Endometrial microvascular endothelial cells (primary cell): ENCODE results near the gene KRT7. TPM values are rescaled to one million over a fixed set of nuclear protein-coding genes. Genes with fewer than 3 reads are reported as not detected.
"Not testable (repeated sequence)": the region's sequence is repeated elsewhere in the genome, so short reads cannot be mapped to it uniquely, and the experiment has no call there.

Source experiments
- in situ Hi-C: cut with HindIII; loops from 2 replicates; pipeline ENCODE4 v1.10.0; 2017; ENCODE audit warnings: low sequenced_read_pairs, low pct_unique_long_range_greater_than_20kb; ENCODE audit errors: inconsistent ontology term
- total RNA-seq: library from RNA; depleted of rRNA; stranded (reverse); fragments of >200 nt; gene quantifications from one replicate; pipeline ENCODE4 v1.2.3, GENCODE V29; 2015; ENCODE audit errors: inconsistent ontology term

Gene KRT7
- total RNA-seq, 1 donor from 2014 or later, result 495 TPM

DNA sequence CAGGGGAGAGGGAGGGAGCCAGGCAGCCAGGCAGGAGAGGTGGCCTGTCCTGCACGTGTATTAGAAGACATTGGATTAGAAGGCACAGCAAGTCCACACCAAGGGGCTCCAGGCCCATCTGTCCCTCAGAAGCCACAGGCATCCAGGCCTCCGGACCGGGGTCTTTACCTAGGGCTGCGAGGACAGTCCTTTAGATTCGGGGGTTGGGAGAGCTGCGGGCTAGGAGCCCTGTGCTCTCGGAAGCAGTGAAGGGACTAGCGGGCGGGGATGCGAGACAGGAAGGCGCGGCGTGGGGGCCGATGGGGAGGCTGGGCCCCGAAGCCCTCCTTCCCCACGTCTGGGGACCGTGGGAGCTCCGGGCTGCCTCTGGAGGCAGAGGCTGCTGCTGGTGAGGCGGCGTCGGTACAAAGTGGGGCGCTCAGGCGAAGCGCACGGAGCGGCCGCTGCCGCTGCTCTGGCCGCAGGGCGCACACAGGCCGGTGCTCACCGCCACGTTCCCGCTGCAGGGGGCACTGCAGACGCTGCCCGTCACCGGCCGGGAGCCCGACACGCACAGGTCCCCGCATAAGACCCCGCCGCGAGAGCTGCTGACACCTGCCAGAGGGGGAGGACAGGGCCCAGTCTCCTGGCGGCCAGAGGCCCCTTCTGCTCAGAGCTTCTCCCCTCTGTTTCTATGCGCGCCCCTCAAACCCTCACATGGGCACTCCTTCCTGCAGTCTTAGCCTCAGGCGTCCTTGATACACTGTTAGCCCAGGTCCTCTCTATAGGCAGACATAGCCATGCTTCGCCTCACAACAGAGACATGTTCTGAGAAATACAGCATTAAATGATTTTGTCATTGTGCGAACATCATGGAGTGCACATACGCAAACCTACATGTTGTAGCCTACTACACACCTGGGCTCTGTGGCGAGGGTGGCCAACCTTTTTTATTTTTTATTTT is 17.3 kb downstream of the KRT7 start:
- in situ Hi-C loops, result no loop called here

DNA sequence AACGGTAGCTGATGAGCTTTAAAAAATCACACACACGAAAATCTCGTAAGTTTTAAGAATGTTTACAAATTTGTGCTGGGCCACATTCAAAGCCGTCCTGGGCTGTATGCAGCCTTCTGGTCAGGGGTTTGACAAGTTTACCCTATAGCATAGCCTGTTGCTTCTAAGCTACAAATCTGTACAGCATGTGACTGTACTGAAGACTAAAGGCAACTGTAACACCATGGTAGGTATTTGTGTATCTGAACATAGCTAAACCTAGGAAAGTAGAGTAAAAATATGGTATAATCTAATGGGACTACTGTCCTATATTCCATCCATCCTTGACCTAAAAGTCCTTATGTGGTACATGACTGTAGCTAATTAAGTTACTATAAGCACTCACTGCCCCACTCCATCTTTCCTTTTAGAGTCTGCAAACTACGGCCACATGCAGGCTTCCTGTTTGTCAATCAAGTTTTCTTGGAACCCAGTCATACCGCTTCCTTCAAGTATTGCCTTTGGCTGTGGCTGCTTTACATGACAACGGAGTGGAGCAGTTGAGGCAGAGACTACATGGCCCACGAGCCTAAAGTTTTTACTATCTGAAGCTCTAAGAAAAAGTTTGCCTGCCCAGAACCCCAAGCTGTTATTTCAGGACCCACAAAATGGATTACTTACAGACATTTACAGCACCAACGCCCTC is 18.5 kb downstream of the KRT7 start:
- in situ Hi-C loops, result no loop called here

DNA sequence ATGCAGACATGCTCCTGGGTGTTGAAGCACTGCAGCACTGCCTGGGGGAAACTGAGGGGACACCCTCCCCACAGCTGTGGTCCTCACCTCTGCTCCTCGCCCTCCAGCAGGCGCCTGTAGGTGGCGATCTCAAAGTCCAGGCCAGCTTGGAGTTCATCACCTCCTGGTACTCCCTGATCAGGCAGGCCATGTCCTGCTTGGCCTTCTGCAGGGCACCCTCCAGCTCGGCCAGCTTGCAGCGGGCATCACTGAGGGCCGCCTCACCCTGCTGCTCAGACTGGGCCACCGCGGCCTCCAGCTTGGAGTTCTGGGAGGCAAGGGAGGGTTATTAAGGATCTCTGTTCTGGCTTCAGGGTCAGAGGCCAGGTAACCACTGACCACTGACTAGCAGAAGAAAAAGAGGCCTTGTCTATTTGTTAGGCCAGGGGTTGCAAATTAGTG is 19.2 kb downstream of the KRT7 start:
- in situ Hi-C loops, result not testable (repeated sequence)

DNA sequence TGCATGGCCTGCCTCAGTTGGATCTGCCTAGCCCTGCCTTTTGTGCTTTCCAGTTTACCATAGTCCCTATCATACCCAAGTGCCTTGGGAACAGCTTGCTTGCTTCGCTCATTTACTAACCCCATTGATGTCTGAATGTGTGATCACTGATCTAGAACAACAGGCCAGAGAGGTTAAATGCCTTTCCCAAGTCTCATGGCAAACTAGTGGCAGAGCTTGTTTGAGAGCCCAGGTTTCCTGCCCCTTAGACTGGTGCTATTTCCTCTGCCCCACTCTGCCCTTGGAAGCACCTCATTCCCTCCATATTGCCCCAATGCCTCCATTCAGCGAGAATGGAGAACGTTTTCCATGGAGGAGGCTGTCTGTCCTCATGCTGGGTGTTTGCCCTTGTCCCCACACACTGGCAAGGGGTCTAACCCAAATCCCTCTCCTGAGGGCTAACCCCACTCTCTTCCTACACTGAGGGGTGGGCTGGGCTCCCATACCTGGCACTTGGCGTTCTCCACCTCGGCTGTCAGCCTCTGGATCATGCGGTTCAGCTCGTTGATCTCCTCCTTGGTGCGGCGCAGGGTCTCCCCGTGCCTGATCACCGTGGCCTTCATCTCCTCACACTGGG is 19.8 kb downstream of the KRT7 start:
- in situ Hi-C loops, result no loop called here

DNA sequence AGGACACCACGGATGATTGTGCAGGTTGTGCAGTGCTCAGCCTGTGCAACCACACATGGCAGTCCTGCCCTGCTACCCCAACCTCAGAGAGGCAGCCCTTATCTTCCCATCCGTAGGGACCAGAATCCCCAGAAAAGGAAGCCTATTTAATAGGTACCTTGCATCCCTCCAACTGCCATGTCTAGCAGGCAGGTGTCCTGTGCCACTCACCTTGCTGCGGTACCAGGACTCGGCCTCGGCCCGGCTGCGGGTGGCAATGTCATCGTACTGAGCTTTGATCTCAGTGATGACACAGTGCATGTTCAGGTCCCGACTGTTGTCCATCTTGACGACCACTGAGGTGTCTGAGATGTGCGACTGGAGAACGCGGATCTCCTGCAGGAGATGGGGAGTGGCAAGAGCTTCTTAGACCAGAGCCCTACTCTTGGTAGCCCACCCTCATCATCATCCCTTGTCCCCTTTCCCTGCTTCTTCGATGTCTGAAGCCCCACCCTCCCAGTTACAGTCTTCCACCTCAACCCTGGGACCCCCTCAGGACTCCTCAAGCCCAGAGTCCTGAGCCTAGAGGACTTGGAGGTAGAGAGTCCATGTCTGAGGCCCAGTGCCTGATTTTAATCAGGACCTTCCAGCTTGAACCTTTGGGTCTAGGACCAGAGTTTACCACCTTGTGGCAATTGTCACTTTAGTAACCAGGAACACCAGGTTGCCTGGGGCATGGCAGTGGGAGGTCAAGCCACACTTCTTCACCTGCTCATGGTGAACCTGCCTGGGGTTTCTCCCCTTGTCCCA is 20.5 kb downstream of the KRT7 start:
- in situ Hi-C loops, result no loop called here

DNA sequence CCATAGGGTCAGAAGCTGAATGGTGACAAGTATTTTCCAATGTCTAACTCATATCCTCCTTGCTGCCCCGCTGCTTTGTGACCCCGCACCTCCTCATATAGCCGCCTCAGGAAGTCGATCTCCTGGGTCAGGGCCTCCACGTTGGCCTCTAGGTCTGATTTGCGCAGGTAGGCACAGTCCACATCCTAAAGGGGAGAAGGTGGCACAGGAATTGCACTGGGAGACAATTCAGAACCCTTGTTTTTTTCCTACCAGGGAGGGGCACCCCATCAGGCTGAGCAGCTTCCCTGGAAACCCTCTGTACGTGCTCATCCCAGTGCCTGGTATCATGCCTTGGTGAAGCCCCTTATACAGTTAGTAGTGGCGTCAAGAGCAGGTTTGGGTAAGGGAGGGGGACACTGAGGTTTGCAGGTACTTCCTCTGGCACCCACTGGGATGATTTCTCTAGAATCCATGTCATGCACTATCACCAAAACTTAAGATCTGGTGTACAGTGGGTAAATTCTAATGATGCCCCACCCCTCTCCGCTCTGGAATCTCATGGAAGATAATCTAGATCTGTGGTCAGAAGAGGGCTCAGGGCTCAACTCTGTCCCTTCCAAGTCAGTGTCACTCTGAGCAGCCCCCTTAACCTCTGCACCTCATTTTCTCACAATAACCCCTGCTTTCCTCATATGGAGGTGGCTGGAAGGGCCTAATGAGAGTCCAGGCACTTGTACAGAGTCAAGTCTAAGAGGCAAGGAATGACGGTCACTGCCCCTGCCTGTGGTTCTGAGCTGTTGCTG is 21.3 kb downstream of the KRT7 start:
- in situ Hi-C loops, result no loop called here

DNA sequence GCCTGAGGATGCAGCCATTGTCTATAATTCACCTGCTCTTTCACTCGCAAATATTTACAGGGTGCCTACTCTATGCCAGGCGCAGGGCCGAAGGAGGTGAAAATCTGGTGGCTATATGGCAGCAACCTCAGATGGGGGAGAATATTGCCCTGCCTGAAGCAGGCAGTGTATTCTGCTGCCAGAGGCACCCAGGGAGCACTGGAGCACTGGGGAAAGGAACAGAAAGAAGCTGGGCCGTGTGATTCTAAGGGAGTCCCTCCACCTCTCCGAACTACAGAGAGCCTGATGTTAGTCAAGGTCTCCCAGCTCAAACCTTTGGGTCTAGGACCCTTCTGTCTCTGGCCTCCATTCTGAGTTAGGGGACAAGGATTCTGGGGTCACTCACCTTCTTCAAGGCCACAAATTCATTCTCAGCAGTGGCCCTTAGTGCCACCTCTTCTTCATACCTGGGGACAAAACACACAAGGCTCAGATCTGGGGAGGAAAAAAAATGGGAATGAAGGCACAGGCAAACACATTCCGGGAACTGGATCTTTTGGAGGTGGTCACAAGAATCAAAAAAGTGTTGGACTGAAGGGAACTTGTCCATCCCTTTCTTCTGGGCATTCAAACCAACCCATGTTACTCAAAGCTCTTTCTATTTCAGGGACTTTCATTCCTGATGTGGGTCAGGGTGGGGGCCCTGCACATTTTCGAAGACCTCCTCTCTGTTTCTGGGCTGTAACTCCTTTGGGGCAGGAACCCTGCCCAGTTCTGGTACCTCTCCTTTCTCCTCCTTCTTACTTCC is 22.1 kb downstream of the KRT7 start:
- in situ Hi-C loops, result no loop called here

DNA sequence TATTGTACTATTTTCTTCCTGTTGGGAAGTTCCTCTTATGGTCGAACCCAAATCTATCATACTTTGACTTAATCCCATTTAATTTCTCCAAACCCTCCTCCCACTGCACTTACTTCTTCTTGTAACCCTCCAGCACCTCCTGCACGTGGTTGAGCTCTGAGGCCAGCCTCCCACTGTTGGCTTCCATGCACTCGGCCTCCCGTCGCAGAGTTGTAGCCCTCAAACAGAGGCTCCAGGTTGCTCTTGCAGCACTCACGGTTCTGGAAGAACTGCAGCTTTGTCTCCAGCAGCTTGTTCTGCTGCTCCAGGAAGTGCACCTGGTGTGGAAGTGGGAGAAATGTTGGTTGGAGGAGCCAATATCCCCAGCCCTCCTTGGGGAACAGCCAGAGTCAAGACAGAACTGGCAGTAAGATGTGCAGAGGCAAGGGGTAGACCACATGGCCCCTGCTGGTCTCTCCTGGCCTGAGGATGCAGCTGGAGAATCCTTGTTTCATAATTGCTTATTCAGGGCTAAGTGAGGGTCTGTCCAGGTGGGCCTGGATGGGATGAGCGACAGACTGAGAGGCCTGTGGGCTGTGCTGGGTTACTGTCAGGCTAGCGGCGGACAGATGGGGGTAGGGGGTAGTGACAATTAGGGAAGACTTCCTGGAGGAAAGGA is 23.0 kb downstream of the KRT7 start:
- in situ Hi-C loops, result no loop called here

DNA sequence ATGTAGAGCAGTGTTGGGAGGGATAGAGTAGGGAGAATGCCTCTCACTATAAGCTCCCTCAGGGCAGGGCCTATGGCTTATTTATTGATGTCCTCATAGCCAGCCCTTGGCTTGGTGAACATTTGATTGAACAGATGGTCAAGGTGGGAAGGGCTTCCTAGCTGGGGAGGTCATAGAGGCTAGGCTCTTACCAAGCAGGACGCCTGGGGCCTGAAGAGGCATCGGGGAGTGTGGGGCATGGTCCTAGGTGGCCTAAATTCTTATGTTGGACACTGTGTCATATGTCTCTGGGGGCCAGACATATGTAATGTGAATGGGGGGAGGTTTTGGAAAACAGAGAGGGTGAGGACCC is 23.5 kb downstream of the KRT7 start:
- in situ Hi-C loops, result no loop called here

DNA sequence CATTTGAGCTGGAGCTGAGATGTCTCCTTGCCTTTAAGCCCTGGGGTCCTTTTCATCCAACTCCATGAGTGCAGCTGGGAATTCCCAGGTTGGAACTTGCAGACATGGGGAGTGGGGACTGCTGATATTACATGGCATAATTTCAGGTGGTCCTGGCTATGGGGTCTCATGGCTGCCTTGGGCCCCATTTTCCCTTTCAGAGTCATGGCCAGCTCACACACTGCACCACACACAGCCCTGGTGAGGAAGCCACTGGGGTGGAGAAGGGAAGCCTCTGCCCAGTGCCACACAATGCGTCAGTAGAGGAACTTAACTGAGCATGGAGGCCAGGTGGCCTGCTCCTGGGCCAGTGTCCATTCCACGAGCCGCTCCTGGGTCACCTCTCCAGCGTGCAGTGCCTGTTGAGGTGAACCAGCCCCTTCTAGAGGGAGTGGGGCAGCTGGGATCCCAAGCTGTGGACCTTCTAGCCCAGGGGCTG is 24.1 kb downstream of the KRT7 start:
- in situ Hi-C loops, result no loop called here

DNA sequence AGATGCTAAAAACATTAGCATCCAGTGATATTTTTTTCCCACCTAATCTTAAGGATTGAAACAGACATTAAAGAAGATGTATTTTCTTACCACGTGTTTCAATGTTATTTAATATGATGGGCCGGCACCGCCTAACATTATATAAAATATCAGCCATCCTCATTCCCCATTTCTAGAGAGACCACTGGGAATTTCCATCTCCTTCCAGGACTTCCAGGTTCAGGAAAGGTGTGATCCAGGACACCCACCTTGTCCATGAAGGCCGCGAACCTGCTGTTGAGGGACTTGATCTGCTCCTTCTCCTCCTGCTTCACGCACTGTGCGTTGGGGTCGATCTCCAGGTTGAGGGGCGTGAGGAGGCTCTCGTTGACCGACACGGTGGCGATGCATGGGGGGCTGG is 24.9 kb downstream of the KRT7 start:
- in situ Hi-C loops, result not testable (repeated sequence)

DNA sequence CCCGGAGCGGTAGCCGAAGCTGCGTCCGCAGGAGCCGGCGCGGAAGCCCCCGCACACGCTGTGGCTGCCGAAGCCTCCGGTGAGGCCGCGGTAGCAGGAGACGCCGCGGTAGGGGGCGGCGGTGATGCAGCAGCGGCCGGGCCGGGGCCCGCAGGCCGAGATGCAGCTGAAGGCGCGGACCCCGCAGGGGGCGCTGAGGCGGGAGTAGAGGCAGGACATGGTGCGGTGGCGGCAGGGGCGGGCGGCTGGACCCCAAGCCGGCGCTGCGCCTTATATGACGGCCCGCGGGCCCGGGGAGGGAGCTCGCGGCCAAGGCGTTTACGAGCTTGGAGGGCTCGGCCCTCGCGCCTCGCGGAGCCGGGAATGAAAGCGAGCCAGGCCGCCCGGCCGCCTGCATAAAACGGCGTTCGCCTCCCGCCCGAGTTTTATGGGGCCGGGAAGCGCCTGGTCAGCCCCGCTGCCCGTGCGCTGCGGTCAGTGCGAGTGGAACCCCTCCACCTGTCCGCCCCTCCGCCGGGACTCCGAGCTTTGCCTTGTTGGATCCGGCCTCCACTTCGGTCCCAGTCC is 25.4 kb downstream of the KRT7 start:
- in situ Hi-C loops, result no loop called here

DNA sequence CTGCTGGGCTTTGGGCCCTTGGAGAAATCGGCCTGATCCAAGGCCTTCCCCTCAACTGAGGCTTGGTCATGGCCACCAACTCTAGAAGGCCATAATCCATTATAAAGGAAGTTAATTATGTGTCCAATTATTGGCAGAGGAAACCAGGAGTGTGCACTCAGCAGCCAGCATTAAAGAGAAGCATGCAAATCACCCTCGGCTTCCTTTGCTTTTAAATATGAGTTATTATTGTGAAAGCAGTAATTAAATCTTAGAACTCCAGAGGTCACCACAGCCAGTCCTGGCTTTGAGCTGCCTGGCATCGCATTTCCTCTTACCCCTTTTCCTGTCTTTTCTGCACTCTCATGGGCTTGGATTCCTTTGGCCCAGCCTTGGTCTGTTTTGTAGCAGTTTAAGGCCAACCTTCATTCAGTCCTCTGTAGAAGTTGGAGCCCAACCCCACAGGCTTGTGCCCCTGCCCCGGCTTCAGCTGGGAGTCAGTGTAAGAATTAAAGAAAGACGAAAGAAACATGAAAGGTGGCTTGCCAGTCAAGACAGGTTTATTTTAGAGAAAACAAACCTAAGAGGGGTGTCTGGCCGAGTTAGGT is 26.7 kb downstream of the KRT7 start:
- in situ Hi-C loops, result no loop called here

DNA sequence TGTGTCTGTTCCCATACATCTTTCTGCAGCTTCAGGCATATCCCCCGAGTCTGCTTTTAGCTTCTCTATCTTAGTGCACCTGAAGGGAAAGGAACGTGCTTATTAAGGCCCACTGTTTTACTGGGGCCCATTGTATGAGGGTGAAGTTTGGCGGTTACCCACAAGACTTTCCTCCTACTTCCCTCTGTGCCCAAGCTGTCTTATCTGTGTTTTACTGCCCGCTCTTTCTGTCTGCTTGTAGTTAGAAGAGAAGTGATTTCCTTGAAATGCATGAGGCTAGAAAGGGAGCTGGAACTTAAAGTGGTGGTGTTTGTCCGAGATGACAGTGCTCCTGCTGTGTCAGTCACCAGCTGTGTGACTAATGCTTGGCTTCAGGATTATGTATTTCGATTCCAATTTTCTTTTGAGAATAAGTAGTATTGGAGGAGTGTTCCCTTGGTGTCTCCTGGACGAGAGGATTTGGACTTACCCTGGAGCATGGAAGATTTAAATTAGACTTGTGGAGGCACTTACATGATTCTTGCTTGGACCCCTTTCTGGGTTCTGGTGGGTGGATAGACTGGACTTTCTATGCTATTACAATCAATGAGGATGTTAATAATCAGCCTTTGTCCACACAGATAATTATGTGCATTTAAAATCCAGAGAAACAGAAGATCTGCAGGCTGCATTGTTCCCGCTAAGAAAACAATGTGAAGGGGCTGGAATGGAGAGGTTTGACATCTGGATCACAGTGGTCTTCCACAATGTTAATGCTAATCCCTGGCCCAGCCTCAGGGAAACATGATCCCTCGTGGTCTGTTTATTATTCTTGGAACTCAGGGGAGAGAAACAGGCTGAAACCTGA is 27.5 kb downstream of the KRT7 start:
- in situ Hi-C loops, result no loop called here

DNA sequence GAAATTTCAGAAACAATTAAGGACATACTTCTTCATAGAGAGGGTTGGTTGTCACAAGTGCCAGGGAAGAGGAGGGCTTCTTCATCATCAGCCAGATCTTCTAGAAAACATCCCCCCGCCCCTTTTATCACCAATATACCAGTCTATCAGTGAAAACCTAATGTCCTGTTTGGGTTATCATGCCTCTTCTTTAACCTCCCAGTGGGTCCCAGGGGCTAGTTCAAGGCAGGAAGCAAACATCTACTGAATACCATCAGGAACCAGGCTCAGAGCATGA is 28.1 kb downstream of the KRT7 start:
- in situ Hi-C loops, result no loop called here

DNA sequence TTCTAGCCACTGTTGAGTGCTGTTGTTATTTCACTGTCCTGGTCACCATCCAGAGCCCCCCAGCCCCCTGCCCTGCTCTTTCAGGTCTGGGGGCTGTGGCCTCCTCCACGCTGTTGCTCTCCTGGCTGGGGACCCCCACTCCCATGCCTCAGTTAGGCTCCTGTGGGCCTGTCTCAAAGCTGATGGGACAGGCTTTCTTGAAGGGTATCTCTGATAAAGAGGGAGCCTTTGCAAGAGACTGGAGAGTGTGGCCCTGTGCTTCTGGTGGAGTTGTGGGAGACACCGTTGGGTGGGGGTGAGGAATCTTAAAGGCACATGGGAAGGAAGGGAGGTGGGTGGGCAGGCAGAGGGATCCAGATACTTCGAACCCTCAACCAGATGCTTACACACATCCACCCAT is 29.2 kb downstream of the KRT7 start:
- in situ Hi-C loops, result no loop called here
